GM19099 (cell line): Measurements from ENCODE around the gene DGUOK.
A peak's percentile ranks its signal among the peaks of the same experiment; 100 is the strongest.

ENCODE experiments used
- POLR2A ChIP-seq: IDR thresholded peaks from 3 replicates; pipeline ENCODE4 v1.6.1; 2011; ENCODE audit warnings: low read depth; ENCODE audit not compliant: insufficient read length; ENCODE audit errors: extremely low read depth

Gene DGUOK

GRCh38 chr2:74001781-74002504 is 75.3 kb downstream of the DGUOK start:
- TF ChIP-seq POLR2A = no peak

GRCh38 chr2:74002505-74003421 is 76.1 kb downstream of the DGUOK start:
- peak; percentile 34 for TF ChIP-seq POLR2A

GRCh38 chr2:74003494-74004211 is 77.0 kb downstream of the DGUOK start:
- no peak for TF ChIP-seq POLR2A

DNA sequence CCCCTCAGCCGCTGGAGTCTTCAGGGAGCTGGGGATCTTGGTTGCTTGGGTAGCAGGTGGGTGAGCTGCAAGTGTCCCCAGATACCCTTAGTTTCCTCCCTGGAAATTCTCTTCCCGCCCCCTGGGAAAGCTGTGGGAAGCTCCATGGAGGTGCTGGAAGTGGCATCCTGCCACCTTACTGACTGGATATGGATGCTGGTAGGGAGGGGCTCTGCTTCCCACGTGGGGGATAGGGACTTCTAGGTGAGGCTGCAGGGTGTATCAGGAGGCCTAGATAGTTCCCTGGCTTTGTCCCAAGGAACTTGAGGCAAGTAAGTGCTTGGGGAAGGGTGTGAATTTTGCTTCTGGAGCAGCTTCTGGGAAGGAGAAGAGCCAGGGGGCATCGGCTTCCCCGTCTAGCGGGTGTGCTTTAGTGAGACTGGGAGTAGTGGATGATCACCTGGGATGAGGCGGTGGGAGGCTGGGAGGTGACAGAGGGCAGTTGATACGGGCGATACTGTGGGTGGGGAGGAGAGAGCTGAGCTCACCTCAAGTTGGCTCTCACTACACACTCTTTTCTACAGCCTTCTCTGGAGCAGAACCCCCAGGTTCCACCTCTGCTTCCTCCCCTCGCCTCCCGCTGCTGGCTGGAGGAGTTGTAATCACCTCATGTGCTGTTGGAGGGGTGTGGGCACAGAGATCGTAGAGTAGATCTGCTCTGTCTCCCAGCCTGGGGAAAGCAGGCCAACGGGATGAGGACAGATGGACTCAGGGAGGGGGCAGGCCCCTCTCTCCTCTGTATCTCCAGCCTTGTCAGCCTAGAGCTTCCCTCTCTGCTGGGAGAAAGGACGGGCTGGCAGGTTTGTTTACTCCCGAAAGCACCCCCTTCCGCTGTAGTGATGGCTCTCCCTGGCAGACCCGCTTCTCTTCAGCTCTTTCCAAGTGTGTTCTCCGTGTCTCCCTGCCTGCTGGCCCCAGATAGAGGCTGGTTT is 77.8 kb downstream of the DGUOK start:
- no peak for TF ChIP-seq POLR2A

GRCh38 chr2:74005786-74006185 is 79.1 kb downstream of the DGUOK start:
- no peak for TF ChIP-seq POLR2A

- no peak for TF ChIP-seq POLR2A
Measured at GRCh38 chr2:74006459-74006858, 79.8 kb downstream of the DGUOK start.

DNA sequence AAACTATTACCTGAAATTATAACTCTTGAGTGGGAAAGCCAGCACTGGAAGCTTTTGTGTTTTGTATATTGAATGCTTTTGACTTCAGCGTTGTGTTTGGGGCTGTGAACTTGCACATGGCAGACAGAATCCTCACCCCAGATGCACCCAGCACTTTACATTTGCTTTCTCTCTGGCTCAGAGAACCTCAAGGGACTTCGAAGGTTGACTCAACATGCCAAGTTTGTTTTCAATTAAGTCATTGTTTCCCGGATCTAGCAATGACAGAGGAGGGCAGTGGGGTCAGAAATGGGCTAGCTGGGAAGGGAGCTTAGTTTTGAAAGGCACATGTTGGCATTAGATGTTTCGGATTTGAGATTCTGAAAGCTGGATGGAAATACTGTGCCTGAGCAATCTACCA is 80.4 kb downstream of the DGUOK start:
- TF ChIP-seq POLR2A = no peak

DNA sequence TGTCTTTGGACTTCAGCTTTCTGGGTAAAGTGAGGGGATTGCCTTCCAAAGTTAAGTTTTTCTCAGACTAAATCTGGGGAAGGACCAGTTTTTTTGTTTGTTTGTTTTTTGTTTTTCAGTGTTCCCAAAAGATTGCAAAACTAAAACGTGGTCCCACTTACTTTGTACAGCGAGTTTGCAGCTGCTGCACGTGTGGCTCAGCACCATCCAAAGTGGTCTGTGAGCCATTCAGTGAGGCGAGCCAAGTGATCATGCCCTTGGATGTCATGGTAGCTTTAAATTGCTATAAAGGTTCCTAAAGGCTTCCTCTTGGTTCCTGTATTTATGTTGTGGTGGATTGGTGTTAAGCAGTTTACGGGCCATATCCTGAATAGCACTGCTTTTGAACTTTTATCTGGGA is 81.0 kb downstream of the DGUOK start:
- TF ChIP-seq POLR2A = no peak
